Liver (tissue), 9 donors: ENCODE measurements around the gene ADNP. TPM values are rescaled to one million over a fixed set of nuclear protein-coding genes. Genes with fewer than 3 reads are reported as not detected.

Experiments used
- DNase-seq: peaks from one replicate; pipeline ENCODE4 v3.0.0-alpha.2; 2017; ENCODE audit warnings: low spot score
- H3K27ac ChIP-seq, 2 donors: one replicate each; pipeline ENCODE4 v1.7.0; 2013; ENCODE audit warnings: inconsistent platforms in 2 of 2, low read length in 2 of 2, control low read depth in 1 of 2, low read depth in 1 of 2, mild to moderate bottlenecking in 1 of 2
- H3K27me3 ChIP-seq, 4 donors: one replicate each; pipeline versions ENCODE4 v1.6.1 to v1.7.0; 2013; ENCODE audit warnings: low read length in 3 of 4, inconsistent platforms in 1 of 4, mild to moderate bottlenecking in 1 of 4, moderate library complexity in 1 of 4; ENCODE audit not compliant: control insufficient read depth in 4 of 4, insufficient read depth in 4 of 4
- H3K36me3 ChIP-seq, 4 donors: one replicate each; pipeline versions ENCODE4 v1.6.1 to v1.7.0; 2013; ENCODE audit warnings: low read length in 3 of 4, mild to moderate bottlenecking in 3 of 4, low read depth in 1 of 4, moderate library complexity in 1 of 4; ENCODE audit not compliant: control insufficient read depth in 4 of 4, insufficient read depth in 3 of 4
- H3K4me1 ChIP-seq, 4 donors: one replicate each; pipeline versions ENCODE4 v1.6.1 to v1.7.0; 2013; ENCODE audit warnings: low read length in 3 of 4, mild to moderate bottlenecking in 3 of 4, moderate library complexity in 1 of 4; ENCODE audit not compliant: control insufficient read depth in 4 of 4, insufficient read depth in 4 of 4
- H3K4me3 ChIP-seq, 3 donors: one replicate each; pipeline versions ENCODE4 v1.6.1 to v1.7.0; 2013; ENCODE audit warnings: low read length in 3 of 3, control low read depth in 1 of 3, low read depth in 1 of 3, mild to moderate bottlenecking in 1 of 3
- H3K9ac ChIP-seq, 2 donors: one replicate each; pipeline ENCODE4 v1.7.0; 2013; ENCODE audit warnings: low read length in 2 of 2, mild to moderate bottlenecking in 2 of 2, moderate library complexity in 2 of 2, control low read depth in 1 of 2, low read depth in 1 of 2
- H3K9me3 ChIP-seq, 4 donors: one replicate each; pipeline versions ENCODE4 v1.6.1 to v1.7.0; 2013; ENCODE audit warnings: low read length in 3 of 4; ENCODE audit not compliant: control insufficient read depth in 4 of 4
- ATF3 ChIP-seq: IDR thresholded peaks from 2 replicates; pipeline ENCODE4 v1.6.1; 2016; ENCODE audit warnings: antibody characterized with exemption
- EGR1 ChIP-seq, 2 donors: IDR thresholded peaks; 2 replicates each; pipeline ENCODE4 v1.6.1; 2016 to 2018; ENCODE audit warnings: antibody characterized with exemption in 2 of 2, low read depth in 2 of 2
- FOXA1 ChIP-seq: IDR thresholded peaks from 2 replicates; pipeline ENCODE4 v1.6.1; 2016; ENCODE audit warnings: antibody characterized with exemption
- FOXA2 ChIP-seq: IDR thresholded peaks from 2 replicates; pipeline ENCODE4 v1.6.1; 2016; ENCODE audit warnings: antibody characterized with exemption
- GABPA ChIP-seq, 2 donors: IDR thresholded peaks in 1 of 2; conservative IDR thresholded peaks in 1 of 2; 2 replicates each; pipeline ENCODE4 v1.6.1; 2016; ENCODE audit warnings: antibody characterized with exemption in 2 of 2, mild to moderate bottlenecking in 1 of 2, moderate library complexity in 1 of 2
- HNF4A ChIP-seq, 2 donors: conservative IDR thresholded peaks; 2 replicates each; pipeline ENCODE4 v1.6.1; 2016; ENCODE audit warnings: antibody characterized with exemption in 2 of 2, mild to moderate bottlenecking in 2 of 2
- HNF4G ChIP-seq: IDR thresholded peaks from 2 replicates; pipeline ENCODE4 v1.6.1; 2016; ENCODE audit warnings: antibody characterized with exemption
- JUND ChIP-seq, 2 donors: IDR thresholded peaks; 2 replicates each; pipeline ENCODE4 v1.6.1; 2016; ENCODE audit warnings: antibody characterized with exemption in 2 of 2
- NR2F2 ChIP-seq: IDR thresholded peaks from 2 replicates; pipeline ENCODE4 v1.6.1; 2016; ENCODE audit warnings: antibody characterized with exemption
- RAD21 ChIP-seq, 2 donors: IDR thresholded peaks; 2 replicates each; pipeline ENCODE4 v1.6.1; 2016; ENCODE audit warnings: antibody characterized with exemption in 2 of 2, mild to moderate bottlenecking in 2 of 2
- RXRA ChIP-seq, 2 donors: IDR thresholded peaks; 2 replicates each; pipeline ENCODE4 v1.6.1; 2017 to 2018; ENCODE audit warnings: antibody characterized with exemption in 2 of 2, mild to moderate bottlenecking in 1 of 2
- SP1 ChIP-seq: IDR thresholded peaks from 2 replicates; pipeline ENCODE4 v1.6.1; 2018; ENCODE audit warnings: antibody characterized with exemption, mild to moderate bottlenecking
- TAF1 ChIP-seq: conservative IDR thresholded peaks from 2 replicates; pipeline ENCODE4 v1.6.1; 2016; ENCODE audit warnings: antibody characterized with exemption, mild to moderate bottlenecking
- YY1 ChIP-seq: IDR thresholded peaks from 2 replicates; pipeline ENCODE4 v1.6.1; 2016; ENCODE audit warnings: antibody characterized with exemption, mild to moderate bottlenecking
- WGBS: extraction: QIAGEN DNeasy Blood & Tissue Kit; methylation state at CpG from one replicate; pipeline ENCODE4 v1.1.7; 2013; 5-methylcytosine and 5-hydroxymethylcytosine counted together
- polyA plus RNA-seq, 2 donors: library from polyadenylated mRNA; stranded (reverse) in 1 of 2; unstranded in 1 of 2; fragments of 200-250 nt in 1 of 2; fragments of >200 nt in 1 of 2; fragmentation: Nextera tagmentation in 1 of 2; extraction: Ambion mirVana in 1 of 2; gene quantifications; one replicate each; pipeline versions ENCODE4 v1.2.1 to v1.2.3, GENCODE V29; 2013 to 2015
- total RNA-seq, 2 donors: library from RNA; depleted of rRNA; stranded (reverse); fragments of >200 nt; gene quantifications; one replicate each; pipeline ENCODE4 v1.2.3, GENCODE V29; 2014
- TF ChIP-seq, protein P1 (sequence below): IDR thresholded peaks from 2 replicates; pipeline ENCODE4 v1.6.1; 2016; ENCODE audit warnings: antibody characterized with exemption
- TF ChIP-seq, protein P2 (sequence below): IDR thresholded peaks from 2 replicates; pipeline ENCODE4 v1.6.1; 2016; ENCODE audit warnings: antibody characterized with exemption, mild to moderate bottlenecking
- TF ChIP-seq, protein P3 (sequence below): IDR thresholded peaks from 2 replicates; pipeline ENCODE4 v1.6.1; 2016; ENCODE audit warnings: antibody characterized with exemption
- TF ChIP-seq, protein P4 (sequence below): fragments of 150-350 bp; IDR thresholded peaks from 2 replicates; pipeline ENCODE4 v1.5.1; 2017; ENCODE audit warnings: improper control_type of control experiment, low read depth, low read length; ENCODE audit not compliant: missing input control
- donor health status: healthy.
- donor health status: healthy.
- donor health status: healthy.
- donor health status: healthy.
- donor health status: healthy.

The ADNP gene
- total and polyA plus RNA-seq, 4 donors = 9.3 to 25.4 (median 20.1) TPM

- TF ChIP-seq, protein P1, sequence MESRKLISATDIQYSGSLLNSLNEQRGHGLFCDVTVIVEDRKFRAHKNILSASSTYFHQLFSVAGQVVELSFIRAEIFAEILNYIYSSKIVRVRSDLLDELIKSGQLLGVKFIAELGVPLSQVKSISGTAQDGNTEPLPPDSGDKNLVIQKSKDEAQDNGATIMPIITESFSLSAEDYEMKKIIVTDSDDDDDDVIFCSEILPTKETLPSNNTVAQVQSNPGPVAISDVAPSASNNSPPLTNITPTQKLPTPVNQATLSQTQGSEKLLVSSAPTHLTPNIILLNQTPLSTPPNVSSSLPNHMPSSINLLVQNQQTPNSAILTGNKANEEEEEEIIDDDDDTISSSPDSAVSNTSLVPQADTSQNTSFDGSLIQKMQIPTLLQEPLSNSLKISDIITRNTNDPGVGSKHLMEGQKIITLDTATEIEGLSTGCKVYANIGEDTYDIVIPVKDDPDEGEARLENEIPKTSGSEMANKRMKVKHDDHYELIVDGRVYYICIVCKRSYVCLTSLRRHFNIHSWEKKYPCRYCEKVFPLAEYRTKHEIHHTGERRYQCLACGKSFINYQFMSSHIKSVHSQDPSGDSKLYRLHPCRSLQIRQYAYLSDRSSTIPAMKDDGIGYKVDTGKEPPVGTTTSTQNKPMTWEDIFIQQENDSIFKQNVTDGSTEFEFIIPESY = no peak
Measured at GRCh38 chr20:50856475-50857041, 74.7 kb downstream of the ADNP start (continued).

DNA sequence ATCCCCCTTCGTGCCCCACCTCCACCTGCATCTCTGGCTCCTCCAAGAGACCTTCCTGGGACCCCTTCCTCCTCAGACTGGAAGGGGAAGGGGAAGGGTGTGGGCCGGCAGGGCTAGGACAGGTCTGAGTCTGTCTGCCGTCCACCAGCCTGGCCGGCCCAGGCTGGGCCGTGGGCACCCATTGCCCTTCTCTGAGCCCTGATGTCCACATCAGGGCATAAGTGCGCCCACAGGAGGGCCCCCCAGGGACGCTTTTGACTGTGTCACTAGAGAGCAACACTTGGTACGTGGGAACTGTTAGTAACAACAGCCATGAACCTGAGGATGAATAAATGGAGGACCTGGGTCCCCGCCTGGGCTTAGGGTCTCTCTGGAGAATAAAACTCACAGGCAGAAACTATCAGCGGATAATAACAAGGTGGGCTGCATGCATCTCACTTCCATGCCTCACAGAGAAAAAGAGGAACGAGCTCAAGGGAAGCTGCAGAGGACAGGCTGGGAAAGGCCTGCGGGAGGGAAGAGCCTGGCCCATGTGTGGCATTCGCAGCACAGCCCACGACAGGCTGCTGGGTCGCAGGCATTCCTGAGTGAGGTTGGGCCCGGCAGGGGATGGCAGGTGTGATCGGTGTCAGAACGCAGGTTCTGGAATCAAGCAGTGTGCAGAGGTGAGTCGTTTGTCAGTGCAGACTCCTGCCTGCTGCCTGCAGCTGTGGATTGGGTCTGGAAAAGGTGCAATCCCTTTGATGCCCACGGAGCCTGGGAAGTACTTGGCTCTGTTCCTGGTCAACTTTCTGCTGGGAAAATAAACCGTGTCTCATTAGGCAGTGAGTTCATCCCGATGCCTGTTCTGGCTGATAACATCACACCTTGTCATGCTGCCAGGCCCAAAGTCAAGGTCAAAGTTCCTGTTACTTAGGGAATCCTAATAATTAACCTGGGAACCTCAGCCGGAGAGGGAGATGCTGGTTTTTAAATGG is 75.5 kb downstream of the ADNP start:
- no peaks in the 10 kb centered on the region for H3K9me3 ChIP-seq
- TF ChIP-seq, protein P2, sequence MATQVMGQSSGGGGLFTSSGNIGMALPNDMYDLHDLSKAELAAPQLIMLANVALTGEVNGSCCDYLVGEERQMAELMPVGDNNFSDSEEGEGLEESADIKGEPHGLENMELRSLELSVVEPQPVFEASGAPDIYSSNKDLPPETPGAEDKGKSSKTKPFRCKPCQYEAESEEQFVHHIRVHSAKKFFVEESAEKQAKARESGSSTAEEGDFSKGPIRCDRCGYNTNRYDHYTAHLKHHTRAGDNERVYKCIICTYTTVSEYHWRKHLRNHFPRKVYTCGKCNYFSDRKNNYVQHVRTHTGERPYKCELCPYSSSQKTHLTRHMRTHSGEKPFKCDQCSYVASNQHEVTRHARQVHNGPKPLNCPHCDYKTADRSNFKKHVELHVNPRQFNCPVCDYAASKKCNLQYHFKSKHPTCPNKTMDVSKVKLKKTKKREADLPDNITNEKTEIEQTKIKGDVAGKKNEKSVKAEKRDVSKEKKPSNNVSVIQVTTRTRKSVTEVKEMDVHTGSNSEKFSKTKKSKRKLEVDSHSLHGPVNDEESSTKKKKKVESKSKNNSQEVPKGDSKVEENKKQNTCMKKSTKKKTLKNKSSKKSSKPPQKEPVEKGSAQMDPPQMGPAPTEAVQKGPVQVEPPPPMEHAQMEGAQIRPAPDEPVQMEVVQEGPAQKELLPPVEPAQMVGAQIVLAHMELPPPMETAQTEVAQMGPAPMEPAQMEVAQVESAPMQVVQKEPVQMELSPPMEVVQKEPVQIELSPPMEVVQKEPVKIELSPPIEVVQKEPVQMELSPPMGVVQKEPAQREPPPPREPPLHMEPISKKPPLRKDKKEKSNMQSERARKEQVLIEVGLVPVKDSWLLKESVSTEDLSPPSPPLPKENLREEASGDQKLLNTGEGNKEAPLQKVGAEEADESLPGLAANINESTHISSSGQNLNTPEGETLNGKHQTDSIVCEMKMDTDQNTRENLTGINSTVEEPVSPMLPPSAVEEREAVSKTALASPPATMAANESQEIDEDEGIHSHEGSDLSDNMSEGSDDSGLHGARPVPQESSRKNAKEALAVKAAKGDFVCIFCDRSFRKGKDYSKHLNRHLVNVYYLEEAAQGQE = peak; percentile 68
- TF ChIP-seq TAF1 (no peak), EGR1 (IDR thresholded peaks at IDR 0.05; ENCODE audit: low read depth in 2 of 2) (peak in 1 of 2 donors; percentile 71), GABPA (IDR thresholded peaks at IDR 0.05 in 1 of 2, conservative IDR thresholded peaks at IDR 0.05 in 1 of 2) (peak in 1 of 2 donors; percentile 71), HNF4G (peak; percentile 69), RXRA (IDR thresholded peaks at IDR 0.05) (peak; percentile 73 to 94), RAD21 (IDR thresholded peaks at IDR 0.05) (peak; percentile 58 to 71), JUND (IDR thresholded peaks at IDR 0.05) (peak; percentile 61 to 97), SP1 (peak; percentile 93), HNF4A (conservative IDR thresholded peaks at IDR 0.05) (peak; percentile 90 to 96), YY1 (peak; percentile 85), ATF3 (peak; percentile 60), FOXA1 (peak; percentile 91), FOXA2 (peak; percentile 74), NR2F2 (peak; percentile 69)
- TF ChIP-seq, protein P1 = no peak
- TF ChIP-seq, protein P3, sequence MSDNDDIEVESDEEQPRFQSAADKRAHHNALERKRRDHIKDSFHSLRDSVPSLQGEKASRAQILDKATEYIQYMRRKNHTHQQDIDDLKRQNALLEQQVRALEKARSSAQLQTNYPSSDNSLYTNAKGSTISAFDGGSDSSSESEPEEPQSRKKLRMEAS = peak; percentile 89
- TF ChIP-seq, protein P4, sequence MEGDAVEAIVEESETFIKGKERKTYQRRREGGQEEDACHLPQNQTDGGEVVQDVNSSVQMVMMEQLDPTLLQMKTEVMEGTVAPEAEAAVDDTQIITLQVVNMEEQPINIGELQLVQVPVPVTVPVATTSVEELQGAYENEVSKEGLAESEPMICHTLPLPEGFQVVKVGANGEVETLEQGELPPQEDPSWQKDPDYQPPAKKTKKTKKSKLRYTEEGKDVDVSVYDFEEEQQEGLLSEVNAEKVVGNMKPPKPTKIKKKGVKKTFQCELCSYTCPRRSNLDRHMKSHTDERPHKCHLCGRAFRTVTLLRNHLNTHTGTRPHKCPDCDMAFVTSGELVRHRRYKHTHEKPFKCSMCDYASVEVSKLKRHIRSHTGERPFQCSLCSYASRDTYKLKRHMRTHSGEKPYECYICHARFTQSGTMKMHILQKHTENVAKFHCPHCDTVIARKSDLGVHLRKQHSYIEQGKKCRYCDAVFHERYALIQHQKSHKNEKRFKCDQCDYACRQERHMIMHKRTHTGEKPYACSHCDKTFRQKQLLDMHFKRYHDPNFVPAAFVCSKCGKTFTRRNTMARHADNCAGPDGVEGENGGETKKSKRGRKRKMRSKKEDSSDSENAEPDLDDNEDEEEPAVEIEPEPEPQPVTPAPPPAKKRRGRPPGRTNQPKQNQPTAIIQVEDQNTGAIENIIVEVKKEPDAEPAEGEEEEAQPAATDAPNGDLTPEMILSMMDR = peak; percentile 22
- peak overlapping the region; percentile 82 to 85 for H3K27ac ChIP-seq
- 56% methylated on average over 23 of the region's 23 CpGs for WGBS
- peaks cover 9 to 34% (median 24%) of the 10 kb centered on the region in 4 donors for H3K4me1 ChIP-seq
- no peak overlapping the region for H3K4me3 ChIP-seq
- H3K36me3 ChIP-seq = no peaks in the 10 kb centered on the region
- no peak overlapping the region for H3K9ac ChIP-seq
- H3K27me3 ChIP-seq = no peaks in the 10 kb centered on the region
- DNase-seq = peak; percentile 72
